Ovary (tissue), 9 donors: ENCODE results near the gene SLC16A3. TPM values are rescaled to one million over a fixed set of nuclear protein-coding genes. Genes with fewer than 3 reads are reported as not detected.

Source experiments
- DNase-seq, 5 donors: peaks; one replicate each; pipeline ENCODE4 v3.0.0-alpha.2; 2019 to 2020
- H3K27ac ChIP-seq, 2 donors: fragments of 200-600 bp; one replicate each; pipeline versions ENCODE4 v1.5.1 to v1.8.0; 2019 to 2022
- H3K27me3 ChIP-seq: fragments of 200-600 bp; one replicate; pipeline ENCODE4 v1.8.0; 2022
- H3K36me3 ChIP-seq: fragments of 200-600 bp; sonication (generic); one replicate; pipeline ENCODE4 v1.5.1; 2019
- H3K4me1 ChIP-seq: one replicate; pipeline ENCODE4 v1.8.1; 2013; ENCODE audit warnings: mild to moderate bottlenecking, moderate library complexity; ENCODE audit not compliant: insufficient read depth
- H3K4me3 ChIP-seq: fragments of 200-600 bp; sonication (generic); one replicate; pipeline ENCODE4 v1.5.1; 2017
- H3K9me3 ChIP-seq, 2 donors: fragments of 200-600 bp in 1 of 2; sonication (generic) in 1 of 2; one replicate each; pipeline versions ENCODE4 v1.5.1 to v1.8.1; 2013 to 2019; ENCODE audit warnings: mild to moderate bottlenecking in 1 of 2, moderate library complexity in 1 of 2
- CTCF ChIP-seq, 3 donors: fragments of 450-650 bp in 2 of 3; fragments of 200-600 bp in 1 of 3; IDR thresholded peaks; one replicate each; pipeline versions ENCODE4 v1.5.1 to v1.8.0; 2016 to 2022; ENCODE audit warnings: antibody characterized with exemption in 3 of 3, mild to moderate bottlenecking in 1 of 3
- EP300 ChIP-seq: sonication (generic); formaldehyde crosslinking; IDR thresholded peaks from one replicate; pipeline ENCODE4 v1.6.1; 2017; ENCODE audit warnings: antibody characterized with exemption
- POLR2A ChIP-seq: fragments of 450-650 bp; IDR thresholded peaks from one replicate; pipeline ENCODE4 v1.6.1; 2017; ENCODE audit warnings: antibody characterized with exemption, mild to moderate bottlenecking, moderate library complexity
- WGBS, 3 donors: extraction: QIAGEN DNeasy Blood & Tissue Kit in 1 of 3; methylation state at CpG; one replicate each; pipeline versions ENCODE4 v1.1.5 to v1.1.7; 2013 to 2017; 5-methylcytosine and 5-hydroxymethylcytosine counted together
- intact Hi-C, 4 donors: fragments of 100-400 bp; cut with DNase I; formaldehyde crosslinking; loops; one replicate each; pipeline versions ENCODE4 v1.11.0 to v1.15.1; 2022 to 2023
- polyA plus RNA-seq, 2 donors: library from polyadenylated mRNA; stranded (reverse); fragments of 200-250 nt in 1 of 2; fragments of 350-450 nt in 1 of 2; fragmentation: Illumina TruSeq in 1 of 2; extraction: RNeasy Lipid Tissue Mini Kit (QIAGEN cat#74804) in 1 of 2; gene quantifications; one replicate each; pipeline ENCODE4 v1.2.3, GENCODE V29; 2013 to 2014
- total RNA-seq, 7 donors: library from RNA; depleted of rRNA in 2 of 7; stranded (reverse); fragments of >200 nt in 2 of 7; fragmentation: NEBNext Ultra II Directional in 3 of 7; extraction: Animal tissue kit (Norgen Biotek cat#: 25700) in 3 of 7; gene quantifications; one replicate each; pipeline versions ENCODE4 v1.1.0 to v1.2.4, GENCODE V29; 2016 to 2023
- donor health status: DM: no; HTN: no; CAD: no; lungs with moderate emphysema.
- donor health status: DM: no; HTN: no; CAD: no.
- donor health status: Bipolar disorder and iron deficiency.
- donor health status: DM: yes; HTN: yes; CAD: no.
- donor health status: DM: no; HTN: no; CAD: no.
- donor health status: DM: yes; HTN: yes; CAD: no.

The SLC16A3 gene
- total and polyA plus RNA-seq, 9 donors = 3.5 to 23.2 (median 15.8) TPM

GRCh38 chr17:82237083-82237745, 8.4 kb downstream of the SLC16A3 start:
- H3K4me1 ChIP-seq = peaks cover 56% of the 10 kb centered on the region
- TF ChIP-seq EP300 (no peak), CTCF (IDR thresholded peaks at IDR 0.05) (no peak), POLR2A (no peak)
- no peaks in the 10 kb centered on the region for H3K9me3 ChIP-seq
- DNase-seq = peak in 4 of 5 donors; percentile 40 to 54 (median 49)
- no peaks in the 10 kb centered on the region for H3K36me3 ChIP-seq
- intact Hi-C loops = loop anchor here in 2 of 4 donors (2.0 to 10.0 kb wide), 3 partner anchors 58 to 85 kb away; no protein-coding TSS in a partner anchor
- WGBS, 3 donors = 94 to 95% (median 94%) methylated on average over 58 to 59 of the region's 59 CpGs
- peak overlapping the region in 1 of 2 donors; percentile 69 for H3K27ac ChIP-seq
- no peaks in the 10 kb centered on the region for H3K27me3 ChIP-seq
- H3K4me3 ChIP-seq = no peak overlapping the region

- Histone ChIP-seq H3K36me3 (no peaks in the 10 kb centered on the region), H3K4me3 (no peak overlapping the region), H3K27me3 (no peaks in the 10 kb centered on the region), H3K27ac (peak overlapping the region in 1 of 2 donors; percentile 69), H3K9me3 (no peaks in the 10 kb centered on the region), H3K4me1 (peaks cover 62% of the 10 kb centered on the region)
- TF ChIP-seq CTCF (IDR thresholded peaks at IDR 0.05) = no peak
- peak in 4 of 5 donors; percentile 28 to 58 (median 50) for DNase-seq
- 73 to 76% (median 76%) methylated on average over 19 to 34 of the region's 34 CpGs for WGBS, 3 donors
- intact Hi-C loops = loop anchor here in 2 of 4 donors (2.0 to 10.0 kb wide), 3 partner anchors 57 to 84 kb away; no protein-coding TSS in a partner anchor
These were observed 9.1 kb downstream of the SLC16A3 start for GRCh38 chr17:82237746-82238471.

GRCh38 chr17:82238472-82239201, 9.8 kb downstream of the SLC16A3 start:
- TF ChIP-seq POLR2A (no peak), CTCF (IDR thresholded peaks at IDR 0.05) (no peak), EP300 (no peak)
- H3K27me3 ChIP-seq = no peaks in the 10 kb centered on the region
- no peaks in the 10 kb centered on the region for H3K36me3 ChIP-seq
- H3K4me3 ChIP-seq = no peak overlapping the region
- intact Hi-C loops = loop anchor here in 2 of 4 donors (5.0 to 10.0 kb wide), 2 partner anchors 56 to 84 kb away; no protein-coding TSS in a partner anchor
- peak; percentile 77 to 85 (median 79) for DNase-seq
- no peaks in the 10 kb centered on the region for H3K9me3 ChIP-seq
- peaks cover 66% of the 10 kb centered on the region for H3K4me1 ChIP-seq
- 12 to 20% (median 13%) methylated on average over 25 to 33 of the region's 33 CpGs for WGBS, 3 donors
- peak overlapping the region in 1 of 2 donors; percentile 69 for H3K27ac ChIP-seq

- 70 to 79% (median 77%) methylated on average over 17 of the region's 17 CpGs for WGBS, 3 donors
- DNase-seq = peak in 2 of 5 donors; percentile 11 to 36
- Histone ChIP-seq H3K27me3 (no peaks in the 10 kb centered on the region), H3K36me3 (no peaks in the 10 kb centered on the region), H3K4me1 (peaks cover 66% of the 10 kb centered on the region), H3K9me3 (no peaks in the 10 kb centered on the region), H3K4me3 (no peak overlapping the region), H3K27ac (peak overlapping the region in 1 of 2 donors; percentile 69)
- no peak for TF ChIP-seq EP300
- no peak for TF ChIP-seq CTCF (IDR thresholded peaks at IDR 0.05)
- TF ChIP-seq POLR2A = no peak
- intact Hi-C loops = loop anchor here in 2 of 4 donors (5.0 to 10.0 kb wide), 2 partner anchors 55 to 83 kb away; no protein-coding TSS in a partner anchor
These were observed 10.6 kb downstream of the SLC16A3 start for GRCh38 chr17:82239401-82239925.
